ENCODE measurements around the gene GOLGB1.

GOLGB1 gene

DNA sequence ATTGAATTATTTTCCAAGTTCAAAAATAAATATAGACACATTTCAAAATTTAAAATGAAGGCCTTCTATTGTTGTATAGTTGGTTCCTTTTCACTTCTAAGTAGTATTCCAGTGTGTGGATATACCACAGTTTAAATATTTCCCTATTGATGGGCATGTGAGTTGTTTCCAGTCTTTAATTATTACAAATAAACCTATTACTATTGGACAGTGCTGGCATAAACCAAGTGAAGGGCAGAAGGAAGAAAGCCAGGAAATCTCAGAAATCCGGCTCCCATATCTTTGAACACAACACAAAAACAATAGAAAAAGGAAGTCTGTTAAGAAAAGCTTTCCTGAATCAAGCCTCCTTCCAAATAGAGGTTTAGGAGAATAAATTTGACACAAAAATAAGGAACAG is 26.1 kb downstream of the GOLGB1 start:
- TF ChIP-seq, protein P1, sequence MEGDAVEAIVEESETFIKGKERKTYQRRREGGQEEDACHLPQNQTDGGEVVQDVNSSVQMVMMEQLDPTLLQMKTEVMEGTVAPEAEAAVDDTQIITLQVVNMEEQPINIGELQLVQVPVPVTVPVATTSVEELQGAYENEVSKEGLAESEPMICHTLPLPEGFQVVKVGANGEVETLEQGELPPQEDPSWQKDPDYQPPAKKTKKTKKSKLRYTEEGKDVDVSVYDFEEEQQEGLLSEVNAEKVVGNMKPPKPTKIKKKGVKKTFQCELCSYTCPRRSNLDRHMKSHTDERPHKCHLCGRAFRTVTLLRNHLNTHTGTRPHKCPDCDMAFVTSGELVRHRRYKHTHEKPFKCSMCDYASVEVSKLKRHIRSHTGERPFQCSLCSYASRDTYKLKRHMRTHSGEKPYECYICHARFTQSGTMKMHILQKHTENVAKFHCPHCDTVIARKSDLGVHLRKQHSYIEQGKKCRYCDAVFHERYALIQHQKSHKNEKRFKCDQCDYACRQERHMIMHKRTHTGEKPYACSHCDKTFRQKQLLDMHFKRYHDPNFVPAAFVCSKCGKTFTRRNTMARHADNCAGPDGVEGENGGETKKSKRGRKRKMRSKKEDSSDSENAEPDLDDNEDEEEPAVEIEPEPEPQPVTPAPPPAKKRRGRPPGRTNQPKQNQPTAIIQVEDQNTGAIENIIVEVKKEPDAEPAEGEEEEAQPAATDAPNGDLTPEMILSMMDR (IDR thresholded peaks at IDR 0.05; ENCODE audit: extremely low read depth, insufficient read depth, missing control alignments), result no peak
- in situ Hi-C loops (cut with MboI; ENCODE audit: low pct_unique_long_range_greater_than_20kb, low sequenced_read_pairs, unreplicated experiment), result no loop called here
- DNase-seq (ENCODE audit: low spot score), result no peak

DNA sequence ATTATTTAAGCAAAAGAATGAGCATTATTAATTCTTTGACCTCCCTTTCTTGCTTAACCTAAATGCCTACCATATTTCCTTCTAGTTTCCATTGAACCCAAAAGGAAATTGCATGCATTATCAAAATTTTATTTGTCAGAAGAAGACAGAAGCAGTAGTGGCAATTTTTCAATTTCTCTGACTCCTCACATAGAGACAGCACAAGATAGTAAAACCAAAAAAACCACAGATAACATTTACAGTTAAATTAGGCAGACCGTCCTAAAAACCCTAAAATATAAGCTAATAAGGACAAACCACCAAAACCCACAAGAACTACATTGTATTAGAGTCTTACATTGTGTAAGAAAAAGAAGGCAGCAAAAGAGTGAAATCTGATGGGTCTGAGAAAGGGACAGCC is 27.1 kb downstream of the GOLGB1 start:
- in situ Hi-C loops (cut with MboI; ENCODE audit: low pct_unique_long_range_greater_than_20kb, low sequenced_read_pairs, unreplicated experiment), result no loop called here
- TF ChIP-seq, protein P1 (IDR thresholded peaks at IDR 0.05; ENCODE audit: extremely low read depth, insufficient read depth, missing control alignments), result no peak
- DNase-seq (ENCODE audit: low spot score), result no peak

DNA sequence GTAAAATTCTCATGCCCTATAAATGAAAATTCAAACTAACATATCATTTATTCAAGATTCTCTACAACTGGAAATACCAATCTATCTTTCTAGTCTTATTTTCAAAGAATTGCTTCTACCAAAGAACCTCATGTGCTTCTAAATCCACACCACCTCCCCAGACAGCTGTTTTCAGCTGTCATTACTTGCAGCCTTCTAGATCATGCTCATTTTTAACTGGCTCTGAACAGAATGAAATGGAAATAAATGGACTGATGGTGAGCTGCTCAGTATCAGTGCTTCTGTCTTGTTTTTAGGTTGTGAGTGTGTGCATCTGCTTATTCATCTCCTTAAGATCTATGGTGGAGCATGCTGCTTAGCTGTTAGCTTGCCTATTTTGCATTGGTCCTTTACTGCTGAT is 29.4 kb downstream of the GOLGB1 start:
- DNase-seq (ENCODE audit: low spot score), result no peak
- in situ Hi-C loops (cut with MboI; ENCODE audit: low pct_unique_long_range_greater_than_20kb, low sequenced_read_pairs, unreplicated experiment), result no loop called here
- TF ChIP-seq, protein P1 (IDR thresholded peaks at IDR 0.05; ENCODE audit: extremely low read depth, insufficient read depth, missing control alignments), result no peak

DNA sequence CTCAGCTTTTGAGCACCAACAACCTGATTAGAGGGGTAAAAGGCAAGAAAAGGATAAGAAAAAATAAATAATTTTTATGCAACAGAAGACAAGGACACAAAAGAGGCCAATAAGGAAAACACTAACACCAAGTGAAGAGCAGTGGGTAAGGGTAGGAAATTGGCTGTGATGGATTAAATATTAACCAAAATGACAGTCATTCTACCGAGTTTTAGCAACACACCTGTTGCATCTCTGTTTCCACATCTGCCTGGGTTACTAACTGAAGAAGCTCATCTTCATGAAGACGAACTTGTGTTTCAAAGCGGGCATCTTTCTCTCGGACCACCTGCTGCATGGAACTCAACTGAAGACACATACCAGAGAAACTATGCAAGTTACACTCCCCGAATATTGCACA is 30.1 kb downstream of the GOLGB1 start:
- in situ Hi-C loops (cut with MboI; ENCODE audit: low pct_unique_long_range_greater_than_20kb, low sequenced_read_pairs, unreplicated experiment), result no loop called here
- no peak for DNase-seq (ENCODE audit: low spot score)
- TF ChIP-seq, protein P1 (IDR thresholded peaks at IDR 0.05; ENCODE audit: extremely low read depth, insufficient read depth, missing control alignments), result no peak

DNA sequence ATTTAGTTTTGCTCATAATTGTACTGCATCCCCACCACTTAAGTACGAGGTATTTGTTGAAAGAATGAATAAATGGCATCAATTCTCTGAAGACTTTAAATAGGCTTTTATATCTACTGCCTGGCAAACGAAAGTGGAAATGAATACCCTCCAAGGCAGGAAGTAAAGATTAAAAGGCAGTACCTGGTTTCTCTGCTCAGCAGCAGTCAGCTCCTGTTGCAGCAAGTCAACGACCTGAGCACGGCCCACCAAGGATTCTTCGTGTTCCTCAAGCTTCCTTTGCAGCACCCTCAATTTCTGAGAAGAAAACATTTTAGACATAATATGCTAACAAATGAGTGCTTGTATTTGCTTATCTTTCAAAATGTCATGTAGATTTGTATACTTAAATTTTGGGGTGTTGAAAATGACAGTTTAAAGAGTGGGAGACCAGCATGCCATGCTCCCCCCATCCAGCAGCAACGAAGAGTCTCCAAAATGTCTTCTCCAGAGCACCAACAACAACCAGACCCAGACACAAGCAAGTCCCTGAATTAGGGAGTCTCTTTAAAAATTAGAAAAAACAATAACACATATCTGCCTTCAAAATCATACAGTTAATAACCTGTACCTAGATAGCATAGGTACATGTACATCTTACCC is 31.2 kb downstream of the GOLGB1 start:
- TF ChIP-seq, protein P1 (IDR thresholded peaks at IDR 0.05; ENCODE audit: extremely low read depth, insufficient read depth, missing control alignments), result no peak
- in situ Hi-C loops (cut with MboI; ENCODE audit: low pct_unique_long_range_greater_than_20kb, low sequenced_read_pairs, unreplicated experiment), result no loop called here
- no peak for DNase-seq (ENCODE audit: low spot score)

DNA sequence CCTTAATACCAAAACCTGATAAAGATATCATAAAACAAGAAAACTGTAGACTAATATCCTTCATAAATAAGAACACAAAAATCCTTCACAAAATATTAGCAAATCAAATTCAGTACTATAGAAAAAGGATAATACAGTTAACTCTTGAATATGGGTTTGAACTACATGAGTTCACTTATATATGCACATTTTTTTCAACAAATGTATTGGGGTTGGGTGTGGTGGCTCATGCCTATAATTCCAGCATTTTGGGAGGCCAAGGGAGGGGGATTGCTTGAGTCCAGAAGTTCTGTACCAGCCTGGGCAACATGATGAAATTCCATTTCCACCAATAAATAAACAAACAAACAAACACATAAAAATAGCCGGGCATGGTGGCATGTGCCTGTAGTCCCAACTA is 39.2 kb downstream of the GOLGB1 start:
- DNase-seq (ENCODE audit: low spot score), result no peak
- TF ChIP-seq, protein P1 (IDR thresholded peaks at IDR 0.05; ENCODE audit: extremely low read depth, insufficient read depth, missing control alignments), result no peak
- in situ Hi-C loops (cut with MboI; ENCODE audit: low pct_unique_long_range_greater_than_20kb, low sequenced_read_pairs, unreplicated experiment), result no loop called here

Measured in GM13977 (cell line).